Right lobe of liver (tissue), 4 donors: ENCODE measurements around the gene TLE1.

ENCODE experiments used
- POLR2A ChIP-seq: fragments of 450-650 bp; IDR thresholded peaks from one replicate; pipeline ENCODE4 v1.6.1; 2017; ENCODE audit warnings: antibody characterized with exemption, mild to moderate bottlenecking
- TF ChIP-seq, protein P1 (sequence below), 4 donors: fragments of 200-600 bp in 3 of 4; fragments of 450-650 bp in 1 of 4; IDR thresholded peaks; one replicate each; pipeline versions ENCODE4 v1.5.1 to v1.8.0; 2016 to 2022; ENCODE audit warnings: antibody characterized with exemption in 4 of 4, mild to moderate bottlenecking in 2 of 4
- donor health status: DM: no; HTN: no; CAD: no.
- donor health status: DM: no; HTN: no; CAD: no.
- donor health status: DM: no; HTN: yes; CAD: no.

DNA sequence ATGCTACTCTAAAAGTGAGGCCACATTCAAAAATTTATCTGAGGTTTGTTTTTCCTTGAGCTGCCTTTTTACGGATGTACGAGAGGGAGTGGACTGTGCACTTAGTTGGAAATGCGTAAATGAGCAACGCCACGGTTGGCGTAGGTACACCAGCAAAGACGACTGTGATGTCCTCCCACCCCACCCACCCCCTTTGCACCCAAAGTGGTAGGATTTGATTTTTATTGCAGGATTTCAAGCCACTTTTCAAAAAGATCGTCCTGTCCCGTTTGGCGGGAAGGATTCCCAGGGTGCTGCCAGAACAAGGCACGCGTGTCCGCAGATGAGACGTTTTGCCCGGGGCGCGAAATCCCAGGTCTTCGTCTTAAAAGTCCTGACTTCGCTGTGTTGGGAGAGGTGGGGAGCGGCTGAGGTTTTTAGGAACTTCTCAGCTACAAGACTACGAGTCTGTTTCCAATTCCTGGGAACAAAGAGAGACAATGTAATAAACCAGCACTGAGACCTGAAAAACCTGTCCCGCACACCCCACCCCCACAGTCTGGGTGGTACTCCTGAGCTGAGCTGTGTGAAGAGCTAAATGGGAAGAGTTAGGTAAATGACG, 1.0 kb upstream of the TLE1 start:
- TF ChIP-seq, protein P1, sequence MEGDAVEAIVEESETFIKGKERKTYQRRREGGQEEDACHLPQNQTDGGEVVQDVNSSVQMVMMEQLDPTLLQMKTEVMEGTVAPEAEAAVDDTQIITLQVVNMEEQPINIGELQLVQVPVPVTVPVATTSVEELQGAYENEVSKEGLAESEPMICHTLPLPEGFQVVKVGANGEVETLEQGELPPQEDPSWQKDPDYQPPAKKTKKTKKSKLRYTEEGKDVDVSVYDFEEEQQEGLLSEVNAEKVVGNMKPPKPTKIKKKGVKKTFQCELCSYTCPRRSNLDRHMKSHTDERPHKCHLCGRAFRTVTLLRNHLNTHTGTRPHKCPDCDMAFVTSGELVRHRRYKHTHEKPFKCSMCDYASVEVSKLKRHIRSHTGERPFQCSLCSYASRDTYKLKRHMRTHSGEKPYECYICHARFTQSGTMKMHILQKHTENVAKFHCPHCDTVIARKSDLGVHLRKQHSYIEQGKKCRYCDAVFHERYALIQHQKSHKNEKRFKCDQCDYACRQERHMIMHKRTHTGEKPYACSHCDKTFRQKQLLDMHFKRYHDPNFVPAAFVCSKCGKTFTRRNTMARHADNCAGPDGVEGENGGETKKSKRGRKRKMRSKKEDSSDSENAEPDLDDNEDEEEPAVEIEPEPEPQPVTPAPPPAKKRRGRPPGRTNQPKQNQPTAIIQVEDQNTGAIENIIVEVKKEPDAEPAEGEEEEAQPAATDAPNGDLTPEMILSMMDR (IDR thresholded peaks at IDR 0.05): no peak
- TF ChIP-seq POLR2A: no peak
